H9 (cell line): ENCODE data around the gene MYO10. TPM values are rescaled to one million over a fixed set of nuclear protein-coding genes. Genes with fewer than 3 reads are reported as not detected.

Experiments
- DNase-seq: peaks from one replicate; pipeline ENCODE4 v3.0.0-alpha.2; 2017
- H2AFZ ChIP-seq: one replicate; pipeline ENCODE4 v1.6.1; 2013; ENCODE audit warnings: mild to moderate bottlenecking, low read length, control low read depth, moderate library complexity
- H2AK5ac ChIP-seq: 2 replicates; pipeline ENCODE4 v1.6.1; 2013; ENCODE audit warnings: low read length, control low read depth, mixed read lengths; ENCODE audit not compliant: insufficient read length
- H2BK120ac ChIP-seq: one replicate; pipeline ENCODE4 v1.6.1; 2013; ENCODE audit warnings: low read depth, mild to moderate bottlenecking, low read length, control low read depth, inconsistent platforms; ENCODE audit not compliant: poor library complexity, severe bottlenecking
- H2BK12ac ChIP-seq: 2 replicates; pipeline ENCODE4 v1.6.1; 2013; ENCODE audit warnings: low read length, control low read depth, mixed read lengths, low read depth; ENCODE audit not compliant: insufficient read length
- H2BK15ac ChIP-seq: 2 replicates; pipeline ENCODE4 v1.6.1; 2013; ENCODE audit warnings: low read depth, low read length, control low read depth
- H2BK20ac ChIP-seq: one replicate; pipeline ENCODE4 v1.6.1; 2013; ENCODE audit warnings: low read depth, mild to moderate bottlenecking, low read length, control low read depth, inconsistent platforms; ENCODE audit not compliant: poor library complexity, severe bottlenecking
- H2BK5ac ChIP-seq: 2 replicates; pipeline ENCODE4 v1.6.1; 2013; ENCODE audit warnings: low read length, control low read depth, mixed read lengths; ENCODE audit not compliant: insufficient read length
- H3K14ac ChIP-seq: 2 replicates; pipeline ENCODE4 v1.6.1; 2013; ENCODE audit warnings: low read length, control low read depth; ENCODE audit not compliant: insufficient read depth
- H3K18ac ChIP-seq: 2 replicates; pipeline ENCODE4 v1.6.1; 2013; ENCODE audit warnings: low read depth, mild to moderate bottlenecking, mixed read lengths, low read length, control low read depth; ENCODE audit not compliant: insufficient read length
- H3K23ac ChIP-seq: 2 replicates; pipeline ENCODE4 v1.6.1; 2013; ENCODE audit warnings: low read length, control low read depth, mixed read lengths, low read depth; ENCODE audit not compliant: insufficient read length
- H3K23me2 ChIP-seq: 2 replicates; pipeline ENCODE4 v1.6.1; 2013; ENCODE audit warnings: low read depth, mild to moderate bottlenecking, mixed read lengths, low read length, control low read depth; ENCODE audit not compliant: insufficient read length, poor library complexity, severe bottlenecking
- H3K27ac ChIP-seq: 2 replicates; pipeline ENCODE4 v1.5.1; 2013; ENCODE audit warnings: low read length, control low read depth, mixed read lengths, low read depth; ENCODE audit not compliant: insufficient read length
- H3K27me3 ChIP-seq: 2 replicates; pipeline ENCODE4 v1.6.1; 2013; ENCODE audit warnings: low read length, control low read depth, inconsistent platforms; ENCODE audit not compliant: insufficient read depth
- H3K4ac ChIP-seq: 2 replicates; pipeline ENCODE4 v1.6.1; 2013; ENCODE audit warnings: low read depth, mild to moderate bottlenecking, control low read depth, inconsistent platforms, low read length, moderate library complexity
- H3K4me1 ChIP-seq: 2 replicates; pipeline ENCODE4 v1.6.1; 2013; ENCODE audit warnings: low read length, control low read depth, inconsistent platforms; ENCODE audit not compliant: insufficient read depth
- H3K4me2 ChIP-seq: 2 replicates; pipeline ENCODE4 v1.6.1; 2013; ENCODE audit warnings: low read length, control low read depth, mixed read lengths; ENCODE audit not compliant: insufficient read length, insufficient read depth
- H3K56ac ChIP-seq: 2 replicates; pipeline ENCODE4 v1.6.1; 2013; ENCODE audit warnings: low read depth, mild to moderate bottlenecking, mixed read lengths, low read length, control low read depth; ENCODE audit not compliant: insufficient read length
- H3K79me1 ChIP-seq: 2 replicates; pipeline ENCODE4 v1.6.1; 2013; ENCODE audit warnings: low read depth, mild to moderate bottlenecking, moderate library complexity, low read length, control low read depth, inconsistent platforms; ENCODE audit not compliant: insufficient read depth, poor library complexity, severe bottlenecking
- H3K79me2 ChIP-seq: 2 replicates; pipeline ENCODE4 v1.6.1; 2013; ENCODE audit warnings: low read length, control low read depth, inconsistent platforms; ENCODE audit not compliant: insufficient read depth
- H3K9ac ChIP-seq: 2 replicates; pipeline ENCODE4 v1.6.1; 2013; ENCODE audit warnings: low read length, control low read depth, mixed read lengths; ENCODE audit not compliant: insufficient read length; ENCODE audit errors: extremely low read depth
- H3K9me3 ChIP-seq: one replicate; pipeline ENCODE4 v1.6.1; 2013; ENCODE audit warnings: low read depth, low read length, inconsistent platforms; ENCODE audit not compliant: control insufficient read depth
- H3T11ph ChIP-seq: one replicate; pipeline ENCODE4 v1.6.1; 2013; ENCODE audit warnings: mild to moderate bottlenecking, low read length, control low read depth, inconsistent platforms
- H4K20me1 ChIP-seq: one replicate; pipeline ENCODE4 v1.6.1; 2013; ENCODE audit not compliant: control insufficient read depth, insufficient read length, insufficient read depth
- H4K5ac ChIP-seq: 2 replicates; pipeline ENCODE4 v1.6.1; 2013; ENCODE audit warnings: low read depth, mild to moderate bottlenecking, mixed read lengths, low read length, control low read depth; ENCODE audit not compliant: insufficient read length
- H4K8ac ChIP-seq: replicated peaks from 2 replicates; pipeline ENCODE4 v1.6.1; 2013; ENCODE audit warnings: low read length, control low read depth, mixed read lengths, low read depth; ENCODE audit not compliant: insufficient read length
- H4K91ac ChIP-seq: 2 replicates; pipeline ENCODE4 v1.6.1; 2013; ENCODE audit warnings: low read depth, mild to moderate bottlenecking, moderate library complexity, mixed read lengths, low read length, control low read depth; ENCODE audit not compliant: insufficient read length
- H3K27ac Mint-ChIP-seq, 3 experiments: 2 replicates in 2 of 3; 3 replicates in 1 of 3; pipeline ENCODE4 v1.8.0; 2020 to 2021; ENCODE audit warnings: mixed read lengths in 3 of 3, mild to moderate bottlenecking in 1 of 3, moderate library complexity in 1 of 3
- H3K27me3 Mint-ChIP-seq: 2 replicates; pipeline ENCODE4 v1.8.0; 2021; ENCODE audit warnings: low read depth, mild to moderate bottlenecking, moderate library complexity, mixed read lengths
- H3K36me3 Mint-ChIP-seq, 3 experiments: 2 replicates in 2 of 3; 3 replicates in 1 of 3; pipeline ENCODE4 v1.8.0; 2020 to 2021; ENCODE audit warnings: low read depth in 3 of 3, mixed read lengths in 3 of 3; ENCODE audit not compliant: insufficient read depth in 1 of 3
- H3K4me1 Mint-ChIP-seq, 2 experiments: 2 replicates each; pipeline ENCODE4 v1.8.0; 2020; ENCODE audit warnings: mixed read lengths in 2 of 2
- H3K4me3 Mint-ChIP-seq, 2 experiments: 2 replicates in 1 of 2; 3 replicates in 1 of 2; pipeline ENCODE4 v1.8.0; 2020 to 2021; ENCODE audit warnings: mild to moderate bottlenecking in 2 of 2, mixed read lengths in 2 of 2, moderate library complexity in 1 of 2
- H3K9me3 Mint-ChIP-seq, 2 experiments: 2 replicates in 1 of 2; 3 replicates in 1 of 2; pipeline ENCODE4 v1.8.0; 2020; ENCODE audit warnings: mild to moderate bottlenecking in 2 of 2, mixed read lengths in 2 of 2, moderate library complexity in 1 of 2
- WGBS: extraction: QIAGEN DNeasy Blood & Tissue Kit; methylation state at CpG from one replicate; pipeline ENCODE4 v1.1.7; 2013; ENCODE audit warnings: missing lambda C conversion rate, low lambda C conversion rate, mixed read lengths; ENCODE audit not compliant: insufficient read length; ENCODE audit errors: extremely low coverage; 5-methylcytosine and 5-hydroxymethylcytosine counted together
- total RNA-seq: library from RNA; stranded (reverse); gene quantifications from 2 replicates; pipeline ENCODE4 v1.2.1, GENCODE V29; 2021
- TF ChIP-seq, protein P1 (sequence below): fragments of 200-600 bp; sonication (generic); conservative IDR thresholded peaks from 3 replicates; pipeline ENCODE4 v1.8.0; 2021; ENCODE audit warnings: antibody characterized with exemption, mild to moderate bottlenecking

Gene MYO10
- total RNA-seq, 1 experiment from 2014 or later, result 127 TPM

DNA sequence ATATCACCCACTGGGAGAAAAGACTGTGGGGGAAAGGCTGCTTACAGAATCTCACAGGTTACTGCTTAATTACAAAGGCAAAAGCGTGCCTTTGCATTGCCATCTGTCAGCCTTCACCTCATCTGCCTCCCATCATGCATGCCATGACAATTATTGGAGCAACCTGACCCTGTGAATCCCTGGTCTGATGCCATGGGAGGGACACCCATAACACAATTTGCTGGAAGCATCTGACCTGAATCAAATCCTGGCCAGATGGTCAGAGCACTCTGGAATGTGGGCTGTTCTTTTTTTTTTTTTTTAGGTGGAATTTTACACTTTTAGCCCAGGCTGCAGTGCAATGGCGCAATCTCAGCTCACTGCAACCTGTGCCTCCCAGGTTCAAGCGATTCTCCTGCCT lies 307.7 kb downstream of the MYO10 start:
- Histone ChIP-seq H3T11ph (no peak overlapping the region), H3K9ac (no peak overlapping the region), H2BK12ac (no peak overlapping the region), H4K20me1 (no peaks in the 10 kb centered on the region), H3K56ac (no peak overlapping the region), H4K91ac (no peak overlapping the region), H2BK5ac (no peak overlapping the region), H4K5ac (no peak overlapping the region), H3K23me2 (no peaks in the 10 kb centered on the region), H3K4me2 (no peak overlapping the region), H3K9me3 (no peaks in the 10 kb centered on the region), H3K27me3 (no peaks in the 10 kb centered on the region), H2BK20ac (no peak overlapping the region), H2AFZ (no peak overlapping the region), H3K4ac (no peak overlapping the region), H2BK15ac (no peak overlapping the region), H2BK120ac (no peak overlapping the region), H3K27ac (no peak overlapping the region), H3K79me1 (no peaks in the 10 kb centered on the region), H3K4me1 (no peaks in the 10 kb centered on the region), H3K14ac (no peak overlapping the region), H3K23ac (no peak overlapping the region), H2AK5ac (no peak overlapping the region), H3K79me2 (no peaks in the 10 kb centered on the region), H3K18ac (no peak overlapping the region), H4K8ac (no peak overlapping the region)
- WGBS, result no CpG with 5 or more reads among the region's 3 CpGs
- TF ChIP-seq, protein P1, sequence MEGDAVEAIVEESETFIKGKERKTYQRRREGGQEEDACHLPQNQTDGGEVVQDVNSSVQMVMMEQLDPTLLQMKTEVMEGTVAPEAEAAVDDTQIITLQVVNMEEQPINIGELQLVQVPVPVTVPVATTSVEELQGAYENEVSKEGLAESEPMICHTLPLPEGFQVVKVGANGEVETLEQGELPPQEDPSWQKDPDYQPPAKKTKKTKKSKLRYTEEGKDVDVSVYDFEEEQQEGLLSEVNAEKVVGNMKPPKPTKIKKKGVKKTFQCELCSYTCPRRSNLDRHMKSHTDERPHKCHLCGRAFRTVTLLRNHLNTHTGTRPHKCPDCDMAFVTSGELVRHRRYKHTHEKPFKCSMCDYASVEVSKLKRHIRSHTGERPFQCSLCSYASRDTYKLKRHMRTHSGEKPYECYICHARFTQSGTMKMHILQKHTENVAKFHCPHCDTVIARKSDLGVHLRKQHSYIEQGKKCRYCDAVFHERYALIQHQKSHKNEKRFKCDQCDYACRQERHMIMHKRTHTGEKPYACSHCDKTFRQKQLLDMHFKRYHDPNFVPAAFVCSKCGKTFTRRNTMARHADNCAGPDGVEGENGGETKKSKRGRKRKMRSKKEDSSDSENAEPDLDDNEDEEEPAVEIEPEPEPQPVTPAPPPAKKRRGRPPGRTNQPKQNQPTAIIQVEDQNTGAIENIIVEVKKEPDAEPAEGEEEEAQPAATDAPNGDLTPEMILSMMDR, result no peak
- Mint-ChIP-seq H3K27ac (no peak overlapping the region), H3K4me3 (no peak overlapping the region), H3K9me3 (peaks cover 2 to 3% of the 10 kb centered on the region in 2 experiments; a peak in 2 of 5 replicates), H3K27me3 (peaks cover 6% of the 10 kb centered on the region), H3K4me1 (peaks cover 4 to 6% of the 10 kb centered on the region in 2 experiments), H3K36me3 (no peaks in the 10 kb centered on the region; a peak in 1 of 7 replicates)
- DNase-seq, result no peak
